Lower lobe of right lung (tissue), 2 donors: ENCODE results near the gene ALS2. TPM values are rescaled to one million over a fixed set of nuclear protein-coding genes. Genes with fewer than 3 reads are reported as not detected.

Experiments
- ATAC-seq, 2 donors: fragments of 200-7000 bp; cut with Tn5 transposase; one replicate each; pipeline ENCODE4 v1.9.1; 2020 to 2022; ENCODE audit warnings: mild to moderate bottlenecking in 2 of 2, moderate library complexity in 2 of 2
- DNase-seq: peaks from one replicate; pipeline ENCODE4 v3.0.0-alpha.2; 2020
- H3K27ac ChIP-seq: fragments of 200-600 bp; one replicate; pipeline ENCODE4 v1.8.0; 2022
- H3K27me3 ChIP-seq: fragments of 200-600 bp; one replicate; pipeline ENCODE4 v1.8.0; 2022; ENCODE audit warnings: low read depth
- H3K36me3 ChIP-seq: fragments of 200-600 bp; one replicate; pipeline ENCODE4 v1.8.0; 2022; ENCODE audit warnings: mild to moderate bottlenecking
- H3K4me1 ChIP-seq: fragments of 200-600 bp; one replicate; pipeline ENCODE4 v1.8.0; 2022
- H3K4me3 ChIP-seq: fragments of 200-600 bp; one replicate; pipeline ENCODE4 v1.8.0; 2022; ENCODE audit warnings: mild to moderate bottlenecking
- H3K9me3 ChIP-seq: fragments of 200-600 bp; one replicate; pipeline ENCODE4 v1.8.0; 2022
- CTCF ChIP-seq: fragments of 200-600 bp; IDR thresholded peaks from one replicate; pipeline ENCODE4 v1.8.0; 2022; ENCODE audit warnings: antibody characterized with exemption, mild to moderate bottlenecking
- intact Hi-C: fragments of 100-400 bp; cut with DNase I; formaldehyde crosslinking; loops from one replicate; pipeline ENCODE4 v1.11.0; 2022
- total RNA-seq: library from RNA; stranded (reverse); fragmentation: NEBNext Ultra II Directional; extraction: Animal tissue kit (Norgen Biotek cat#: 25700); gene quantifications from one replicate; pipeline ENCODE4 v1.2.1, GENCODE V29; 2021
- donor health status: DM: no; HTN: yes; CAD: no; lungs with severe emphysema.

Gene ALS2
- total RNA-seq, 1 donor from 2014 or later, result 24.7 TPM

- Histone ChIP-seq H3K9me3 (no peaks in the 10 kb centered on the region), H3K27me3 (no peaks in the 10 kb centered on the region), H3K27ac (no peak within 1 kb of the TSS), H3K4me1 (peaks cover 10% of the 10 kb centered on the region), H3K4me3 (no peak within 1 kb of the TSS), H3K36me3 (peaks cover 33% of the 10 kb centered on the region)
- ATAC-seq (no peak), DNase-seq (no peak)
- intact Hi-C loops, result no loop called here
- TF ChIP-seq CTCF, result no peak
Observed at GRCh38 chr2:201698588-201699226, 82.0 kb downstream of the ALS2 start, which contains the start of gene MPP4. MPP4 (minus strand) TSS chr2:201698644; CDS start chr2:201693954, 4,690 bp downstream.

GRCh38 chr2:201697899-201698298 lies 82.8 kb downstream of the ALS2 start:
- TF ChIP-seq CTCF, result no peak
- DNase-seq (no peak), ATAC-seq (no peak)
- Histone ChIP-seq H3K27me3 (no peaks in the 10 kb centered on the region), H3K9me3 (no peaks in the 10 kb centered on the region), H3K36me3 (peaks cover 25% of the 10 kb centered on the region), H3K4me1 (peaks cover 10% of the 10 kb centered on the region), H3K27ac (no peak overlapping the region), H3K4me3 (no peak overlapping the region)
- intact Hi-C loops, result no loop called here

- intact Hi-C loops, result no loop called here
Observed at GRCh38 chr2:201696151-201696659, 84.5 kb downstream of the ALS2 start.

GRCh38 chr2:201685156-201685555 lies 95.6 kb downstream of the ALS2 start:
- no peak for TF ChIP-seq CTCF
- no peak overlapping the region for H3K27ac ChIP-seq
- intact Hi-C loops, result no loop called here
- H3K36me3 ChIP-seq, result no peaks in the 10 kb centered on the region
- no peaks in the 10 kb centered on the region for H3K27me3 ChIP-seq
- no peak for ATAC-seq
- no peaks in the 10 kb centered on the region for H3K9me3 ChIP-seq
- no peaks in the 10 kb centered on the region for H3K4me1 ChIP-seq
- no peak overlapping the region for H3K4me3 ChIP-seq
- no peak for DNase-seq

More at GRCh38 chr2:201696151-201696659, 84.5 kb downstream of the ALS2 start:
- ATAC-seq, result no peak
- peaks cover 8% of the 10 kb centered on the region for H3K36me3 ChIP-seq
- peaks cover 10% of the 10 kb centered on the region for H3K4me1 ChIP-seq
- no peaks in the 10 kb centered on the region for H3K27me3 ChIP-seq
- H3K27ac ChIP-seq, result no peak overlapping the region
- DNase-seq, result no peak
- TF ChIP-seq CTCF, result no peak
- H3K4me3 ChIP-seq, result no peak overlapping the region
- H3K9me3 ChIP-seq, result no peaks in the 10 kb centered on the region

GRCh38 chr2:201680743-201681142 lies 100.0 kb downstream of the ALS2 start:
- no peak overlapping the region for H3K27ac ChIP-seq
- no peaks in the 10 kb centered on the region for H3K36me3 ChIP-seq
- ATAC-seq (no peak), DNase-seq (no peak)
- intact Hi-C loops, result no loop called here
- peak; percentile 23 for TF ChIP-seq CTCF
- no peaks in the 10 kb centered on the region for H3K9me3 ChIP-seq
- H3K4me1 ChIP-seq, result no peaks in the 10 kb centered on the region
- no peaks in the 10 kb centered on the region for H3K27me3 ChIP-seq
- no peak overlapping the region for H3K4me3 ChIP-seq
